H1 (cell line): ENCODE results near the gene ZNF143.

Experiments
- BACH1 ChIP-seq: IDR thresholded peaks from 2 replicates; pipeline ENCODE4 v1.6.1; 2012; ENCODE audit warnings: low read length, improper control_type of control experiment
- CEBPB ChIP-seq: IDR thresholded peaks from 2 replicates; pipeline ENCODE4 v1.6.1; 2012; ENCODE audit warnings: low read depth, low read length
- CHD2 ChIP-seq: IDR thresholded peaks from 2 replicates; pipeline ENCODE4 v1.6.1; 2012; ENCODE audit warnings: low read length, improper control_type of control experiment
- CREB1 ChIP-seq: IDR thresholded peaks from 2 replicates; pipeline ENCODE4 v1.6.1; 2012; ENCODE audit warnings: inconsistent platforms
- EZH2 ChIP-seq: fragments of 200-600 bp; sonication (generic); IDR thresholded peaks from 2 replicates; pipeline ENCODE4 v1.7.1; 2012; ENCODE audit warnings: low read depth, mild to moderate bottlenecking, moderate library complexity, low read length, inconsistent platforms; ENCODE audit not compliant: severe bottlenecking
- RFX5 ChIP-seq: IDR thresholded peaks from 2 replicates; pipeline ENCODE4 v1.6.1; 2011; ENCODE audit warnings: low read depth, low read length, improper control_type of control experiment, borderline replicate concordance
- TCF12 ChIP-seq: IDR thresholded peaks from 2 replicates; pipeline ENCODE4 v1.6.1; 2011; ENCODE audit warnings: low read depth, mild to moderate bottlenecking, low read length
- TEAD4 ChIP-seq: IDR thresholded peaks from 2 replicates; pipeline ENCODE4 v1.6.1; 2012; ENCODE audit warnings: low read depth, low read length, inconsistent platforms, mixed read lengths
- TF ChIP-seq, protein P1 (sequence below), 3 experiments: IDR thresholded peaks; 1 replicate in 2 of 3; 2 replicates in 1 of 3; pipeline versions ENCODE4 v1.5.1 to v1.6.1; 2011; ENCODE audit warnings: low read length in 3 of 3, mild to moderate bottlenecking in 3 of 3, inconsistent platforms in 2 of 3, low read depth in 1 of 3, moderate library complexity in 1 of 3; ENCODE audit not compliant: insufficient read depth in 1 of 3; ENCODE audit errors: control extremely low read depth in 1 of 3

DNA sequence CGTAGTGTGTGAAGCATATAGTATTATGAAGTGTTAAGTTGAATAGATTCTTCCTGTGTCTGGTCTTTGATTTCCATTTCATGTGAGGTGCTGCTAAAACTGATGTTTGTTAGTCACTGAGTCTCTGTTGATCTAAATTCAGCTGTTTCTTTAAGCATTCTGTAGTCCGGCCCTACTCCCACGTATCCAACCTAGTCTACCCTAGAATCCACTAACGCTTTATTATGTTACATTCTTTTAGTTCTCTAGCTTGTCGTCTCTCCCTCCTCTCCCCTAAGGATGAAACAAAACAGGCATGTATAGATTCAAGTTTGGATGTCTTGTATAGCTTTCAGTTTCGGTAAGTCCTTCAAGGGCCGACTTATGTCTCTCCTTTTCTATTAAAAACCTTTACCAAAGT lies 116.7 kb downstream of the ZNF143 start:
- no peak for TF ChIP-seq RFX5
- TF ChIP-seq, protein P1, sequence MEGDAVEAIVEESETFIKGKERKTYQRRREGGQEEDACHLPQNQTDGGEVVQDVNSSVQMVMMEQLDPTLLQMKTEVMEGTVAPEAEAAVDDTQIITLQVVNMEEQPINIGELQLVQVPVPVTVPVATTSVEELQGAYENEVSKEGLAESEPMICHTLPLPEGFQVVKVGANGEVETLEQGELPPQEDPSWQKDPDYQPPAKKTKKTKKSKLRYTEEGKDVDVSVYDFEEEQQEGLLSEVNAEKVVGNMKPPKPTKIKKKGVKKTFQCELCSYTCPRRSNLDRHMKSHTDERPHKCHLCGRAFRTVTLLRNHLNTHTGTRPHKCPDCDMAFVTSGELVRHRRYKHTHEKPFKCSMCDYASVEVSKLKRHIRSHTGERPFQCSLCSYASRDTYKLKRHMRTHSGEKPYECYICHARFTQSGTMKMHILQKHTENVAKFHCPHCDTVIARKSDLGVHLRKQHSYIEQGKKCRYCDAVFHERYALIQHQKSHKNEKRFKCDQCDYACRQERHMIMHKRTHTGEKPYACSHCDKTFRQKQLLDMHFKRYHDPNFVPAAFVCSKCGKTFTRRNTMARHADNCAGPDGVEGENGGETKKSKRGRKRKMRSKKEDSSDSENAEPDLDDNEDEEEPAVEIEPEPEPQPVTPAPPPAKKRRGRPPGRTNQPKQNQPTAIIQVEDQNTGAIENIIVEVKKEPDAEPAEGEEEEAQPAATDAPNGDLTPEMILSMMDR (IDR thresholded peaks at IDR 0.05; ENCODE audit: control extremely low read depth in 1 of 3, insufficient read depth in 1 of 3, low read depth in 1 of 3, low read length in 3 of 3), result no peak
- no peak for TF ChIP-seq CEBPB
- TF ChIP-seq TEAD4, result no peak
- TF ChIP-seq CHD2, result no peak
- no peak for TF ChIP-seq TCF12
- no peak for TF ChIP-seq BACH1
- TF ChIP-seq EZH2, result no peak
- no peak for TF ChIP-seq CREB1
